Keratinocyte (primary cell): Measurements from ENCODE around the gene NPFFR1. TPM values are rescaled to one million over a fixed set of nuclear protein-coding genes. Genes with fewer than 3 reads are reported as not detected.

Experiments used
- DNase-seq: peaks from one replicate; pipeline ENCODE4 v3.0.0-alpha.2; 2011; ENCODE audit warnings: low read depth, missing footprints, low spot score
- FAIRE-seq: peaks from 2 replicates; lab custom pipeline; 2011; peaks lifted over from hg19 to GRCh38; lab: Jason Lieb, UNC
- H2AFZ ChIP-seq: 2 replicates; pipeline ENCODE4 v1.6.0; 2012; ENCODE audit warnings: low read length, control low read depth, inconsistent platforms; ENCODE audit not compliant: control insufficient read depth
- H3K27ac ChIP-seq: 2 replicates; pipeline ENCODE4 v1.5.1; 2011; ENCODE audit warnings: low read length; ENCODE audit not compliant: control insufficient read depth, insufficient read depth
- H3K27me3 ChIP-seq: 3 replicates; pipeline ENCODE4 v1.6.0; 2011; ENCODE audit warnings: low read length; ENCODE audit not compliant: control insufficient read depth, insufficient read depth; ENCODE audit errors: extremely low read depth
- H3K36me3 ChIP-seq, 2 experiments: 2 replicates in 1 of 2; 3 replicates in 1 of 2; pipeline ENCODE4 v1.5.1; 2011; ENCODE audit warnings: low read length in 2 of 2, mild to moderate bottlenecking in 1 of 2; ENCODE audit not compliant: control insufficient read depth in 2 of 2, insufficient read depth in 2 of 2; ENCODE audit errors: extremely low read depth in 1 of 2
- H3K4me1 ChIP-seq: 3 replicates; pipeline ENCODE4 v1.5.1; 2011; ENCODE audit warnings: low read length; ENCODE audit not compliant: control insufficient read depth, insufficient read depth; ENCODE audit errors: extremely low read depth
- H3K4me2 ChIP-seq: 3 replicates; pipeline ENCODE4 v1.6.0; 2011; ENCODE audit warnings: low read depth, low read length; ENCODE audit not compliant: control insufficient read depth, insufficient read depth; ENCODE audit errors: extremely low read depth
- H3K4me3 ChIP-seq, 3 experiments: fragments of 200-600 bp in 1 of 3; sonication (generic) in 1 of 3; 2 replicates in 2 of 3; 3 replicates in 1 of 3; pipeline ENCODE4 v1.5.1; 2011 to 2016; ENCODE audit warnings: low read length in 3 of 3, mild to moderate bottlenecking in 3 of 3, control low read depth in 2 of 3, inconsistent platforms in 1 of 3, low read depth in 1 of 3, mixed read lengths in 1 of 3, mixed run types in 1 of 3, moderate library complexity in 1 of 3; ENCODE audit not compliant: control insufficient read depth in 2 of 3, insufficient read depth in 2 of 3; ENCODE audit errors: extremely low read depth in 1 of 3
- H3K79me2 ChIP-seq: 2 replicates; pipeline ENCODE4 v1.6.0; 2012; ENCODE audit warnings: low read length; ENCODE audit not compliant: control insufficient read depth, insufficient read depth
- H3K9ac ChIP-seq: 3 replicates; pipeline ENCODE4 v1.6.0; 2011; ENCODE audit warnings: low read length; ENCODE audit not compliant: control insufficient read depth, insufficient read depth; ENCODE audit errors: extremely low read depth
- H3K9me1 ChIP-seq: 3 replicates; pipeline ENCODE4 v1.6.0; 2011; ENCODE audit warnings: low read length; ENCODE audit not compliant: control insufficient read depth, insufficient read depth; ENCODE audit errors: extremely low read depth
- H3K9me3 ChIP-seq: 2 replicates; pipeline ENCODE4 v1.5.1; 2012; ENCODE audit warnings: low read depth, low read length; ENCODE audit not compliant: control insufficient read depth
- H4K20me1 ChIP-seq: 3 replicates; pipeline ENCODE4 v1.6.0; 2011; ENCODE audit warnings: low read length; ENCODE audit not compliant: control insufficient read depth, insufficient read depth; ENCODE audit errors: extremely low read depth
- CTCF ChIP-seq, 3 experiments: IDR thresholded peaks in 1 of 3; conservative IDR thresholded peaks in 1 of 3; optimal IDR thresholded peaks in 1 of 3; 2 replicates in 2 of 3; 3 replicates in 1 of 3; pipeline versions ENCODE3 to v1.5.1; 2011; ENCODE audit warnings: low read length in 3 of 3, mild to moderate bottlenecking in 3 of 3, moderate library complexity in 2 of 3, control low read depth in 1 of 3, inconsistent platforms in 1 of 3; ENCODE audit not compliant: insufficient read depth in 2 of 3; ENCODE audit errors: extremely low read depth in 1 of 3
- EZH2 ChIP-seq: IDR thresholded peaks from one replicate; pipeline ENCODE4 v1.6.1; 2012; ENCODE audit warnings: inconsistent platforms, mild to moderate bottlenecking, low read length, moderate library complexity
- dilution Hi-C: fragments of 300-500 bp; cut with MboI; formaldehyde crosslinking; loops from one replicate; pipeline ENCODE4 v1.7.0; 2020; ENCODE audit warnings: low sequenced_read_pairs; ENCODE audit not compliant: extremely low pct_ligation_motif_present
- polyA plus RNA-seq, 5 experiments: library from polyadenylated mRNA; depleted of rRNA in 3 of 5; stranded (reverse) in 3 of 5; stranded (forward) in 1 of 5; unstranded in 1 of 5; fragments of >200 nt; gene quantifications; 1 replicate in 1 of 5; 2 replicates in 3 of 5; 3 replicates in 1 of 5; pipeline versions ENCODE4 v1.2.1 to v1.2.3, GENCODE V29; 2011 to 2012; ENCODE audit warnings: missing spikeins in 2 of 5, low read depth in 1 of 5, low replicate concordance in 1 of 5

The NPFFR1 gene
- polyA plus RNA-seq, 1 donor (not counting 4 experiments of a cell fraction or from before 2014, with no cell fraction given), result not detected

DNA sequence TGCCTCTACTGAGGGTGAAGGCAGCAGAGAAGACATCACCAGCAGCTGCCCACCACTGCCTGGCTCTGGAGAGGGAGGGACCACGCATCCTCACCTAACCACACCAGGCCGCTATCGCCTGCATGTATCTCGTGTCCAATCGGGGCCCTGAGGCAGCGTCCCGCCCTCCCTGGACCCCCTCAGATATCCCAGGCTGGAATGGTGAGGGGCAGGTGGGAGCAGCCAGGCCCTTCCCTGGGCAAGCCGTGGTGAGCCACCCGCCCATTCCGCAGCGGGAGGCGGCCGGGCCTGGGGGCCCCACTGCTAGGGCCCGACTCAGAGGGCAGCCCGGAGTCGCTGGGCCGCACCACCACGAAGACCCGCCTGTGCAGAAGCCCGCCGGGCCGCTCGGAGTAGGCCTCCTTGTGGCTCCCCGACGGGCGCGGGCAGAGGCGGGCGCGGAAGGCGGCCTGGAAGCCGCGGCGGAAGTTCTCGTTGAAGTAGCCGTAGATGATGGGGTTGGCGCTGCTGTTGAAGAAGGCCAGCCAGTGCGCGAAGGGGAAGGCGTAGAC is 29.0 kb downstream of the NPFFR1 start:
- no peaks in the 10 kb centered on the region for H3K36me3 ChIP-seq
- H3K4me3 ChIP-seq, result no peak overlapping the region
- H3K4me2 ChIP-seq, result no peak overlapping the region
- no peak for TF ChIP-seq CTCF (optimal IDR thresholded peaks at IDR 0.05 in 1 of 3, IDR thresholded peaks at IDR 0.05 in 1 of 3, conservative IDR thresholded peaks at IDR 0.05 in 1 of 3; ENCODE audit: extremely low read depth in 1 of 3, insufficient read depth in 2 of 3, low read length in 3 of 3)
- no peak for TF ChIP-seq EZH2
- H2AFZ ChIP-seq, result no peak overlapping the region
- H3K4me1 ChIP-seq, result peaks cover 5% of the 10 kb centered on the region
- no peaks in the 10 kb centered on the region for H4K20me1 ChIP-seq
- no peaks in the 10 kb centered on the region for H3K79me2 ChIP-seq
- H3K9me1 ChIP-seq, result no peaks in the 10 kb centered on the region
- FAIRE-seq, result no peak
- dilution Hi-C loops, result no loop called here
- no peak overlapping the region for H3K27ac ChIP-seq
- peaks cover 21% of the 10 kb centered on the region for H3K27me3 ChIP-seq
- no peak for DNase-seq
- H3K9me3 ChIP-seq, result no peaks in the 10 kb centered on the region
- no peak overlapping the region for H3K9ac ChIP-seq

DNA sequence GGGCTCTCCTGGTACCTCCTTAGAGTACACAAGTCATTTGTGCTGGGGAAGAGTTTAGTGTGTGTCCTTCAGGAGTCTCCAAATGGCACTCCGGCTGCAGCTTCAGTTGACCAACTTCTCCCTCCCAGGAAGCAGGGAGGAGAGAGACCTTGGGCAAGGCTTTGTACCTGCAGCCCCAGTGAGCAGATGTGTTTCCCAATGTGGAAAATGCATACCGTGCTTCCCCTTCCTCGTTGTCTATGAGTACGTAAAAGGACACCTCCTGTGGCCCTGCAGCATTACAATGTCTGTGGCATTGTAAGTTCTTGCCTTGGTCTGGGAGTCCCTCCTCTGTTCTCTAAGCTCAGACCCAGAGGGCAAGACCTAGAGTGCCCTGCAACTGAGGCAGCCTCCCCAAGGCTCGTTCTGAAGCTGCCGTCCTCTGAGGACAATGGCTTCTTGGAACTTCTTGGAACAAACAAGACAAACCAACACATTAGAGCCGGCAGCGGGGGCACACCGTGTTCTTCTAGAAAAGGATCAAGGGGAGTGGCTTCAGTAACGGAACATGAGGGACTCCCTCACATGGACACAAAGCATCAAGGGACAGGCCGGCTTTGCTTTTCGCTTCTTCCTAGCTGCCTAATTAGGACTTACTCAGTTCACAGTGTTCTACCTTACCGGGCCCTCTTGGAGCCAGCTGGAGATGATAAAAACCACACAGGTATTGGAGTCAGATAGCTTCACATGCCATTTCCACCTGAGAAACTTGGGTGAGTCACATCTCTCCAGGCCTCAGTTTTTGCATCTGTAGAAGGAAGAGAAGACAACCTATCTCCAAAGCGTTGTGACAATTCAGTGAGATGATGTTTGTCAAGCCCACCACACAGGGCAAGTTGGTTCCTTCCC is 29.7 kb downstream of the NPFFR1 start:
- Histone ChIP-seq H3K36me3 (no peaks in the 10 kb centered on the region), H3K4me3 (no peak overlapping the region), H3K9me3 (no peaks in the 10 kb centered on the region), H3K79me2 (no peaks in the 10 kb centered on the region), H3K27me3 (peaks cover 21% of the 10 kb centered on the region), H4K20me1 (no peaks in the 10 kb centered on the region), H3K4me2 (no peak overlapping the region), H3K9ac (no peak overlapping the region), H3K9me1 (no peaks in the 10 kb centered on the region), H3K27ac (no peak overlapping the region), H3K4me1 (peaks cover 5% of the 10 kb centered on the region), H2AFZ (no peak overlapping the region)
- TF ChIP-seq EZH2 (no peak), CTCF (optimal IDR thresholded peaks at IDR 0.05 in 1 of 3, IDR thresholded peaks at IDR 0.05 in 1 of 3, conservative IDR thresholded peaks at IDR 0.05 in 1 of 3; ENCODE audit: extremely low read depth in 1 of 3, insufficient read depth in 2 of 3, low read length in 3 of 3) (no peak)
- FAIRE-seq (no peak), DNase-seq (no peak)
- dilution Hi-C loops, result no loop called here
